Spinal cord (tissue), 10 donors: ENCODE results near the gene TUBA1C. TPM values are rescaled to one million over a fixed set of nuclear protein-coding genes. Genes with fewer than 3 reads are reported as not detected.
A peak's percentile ranks its signal among the peaks of the same experiment; 100 is the strongest.
"Not testable (repeated sequence)": the region's sequence is repeated elsewhere in the genome, so short reads cannot be mapped to it uniquely, and the experiment has no call there.

Experiments
- DNase-seq, 6 donors: peaks; one replicate each; pipeline versions ENCODE4 v3.0.0 to v3.0.0-alpha.2; 2013 to 2015; ENCODE audit warnings: low spot score in 6 of 6, low read depth in 4 of 6
- H3K27ac ChIP-seq: one replicate; pipeline ENCODE4 v1.5.1; 2013; ENCODE audit warnings: low read depth, low read length, control low read depth
- H3K27me3 ChIP-seq: one replicate; pipeline ENCODE4 v1.6.1; 2013; ENCODE audit warnings: low read length; ENCODE audit not compliant: control insufficient read depth, insufficient read depth
- H3K36me3 ChIP-seq: one replicate; pipeline ENCODE4 v1.6.1; 2013; ENCODE audit warnings: low read length; ENCODE audit not compliant: control insufficient read depth, insufficient read depth
- H3K4me1 ChIP-seq: one replicate; pipeline ENCODE4 v1.6.1; 2013; ENCODE audit warnings: low read length; ENCODE audit not compliant: control insufficient read depth, insufficient read depth
- H3K4me3 ChIP-seq: one replicate; pipeline ENCODE4 v1.5.1; 2013; ENCODE audit warnings: low read depth, low read length, control low read depth
- H3K9me3 ChIP-seq: one replicate; pipeline ENCODE4 v1.6.1; 2013; ENCODE audit warnings: low read length; ENCODE audit not compliant: control insufficient read depth, insufficient read depth
- WGBS: methylation state at CpG from one replicate; pipeline ENCODE4 v1.1.5; 2013; ENCODE audit warnings: missing lambda C conversion rate; ENCODE audit not compliant: insufficient coverage; 5-methylcytosine and 5-hydroxymethylcytosine counted together
- polyA plus RNA-seq, 2 donors: library from polyadenylated mRNA; unstranded; fragments of 120-200 nt; gene quantifications; one replicate each; pipeline ENCODE4 v1.2.1, GENCODE V29; 2013; ENCODE audit not compliant: insufficient read length in 2 of 2
- total RNA-seq, 2 donors: library from RNA; depleted of rRNA in 1 of 2; stranded (reverse); fragments of 120-200 nt in 1 of 2; fragments of >200 nt in 1 of 2; gene quantifications; one replicate each; pipeline versions ENCODE4 v1.2.3 to v1.2.4, GENCODE V29; 2013 to 2014
- donor health status: healthy.

The TUBA1C gene
- total and polyA plus RNA-seq, 4 donors, result 30.4 to 68.8 (median 47.4) TPM

GRCh38 chr12:49305762-49306510, 41.1 kb downstream of the TUBA1C start:
- no peak overlapping the region for H3K4me3 ChIP-seq
- no peaks in the 10 kb centered on the region for H3K36me3 ChIP-seq
- 77% methylated on average over 6 of the region's 6 CpGs for WGBS
- H3K9me3 ChIP-seq, result no peaks in the 10 kb centered on the region
- no peaks in the 10 kb centered on the region for H3K4me1 ChIP-seq
- no peak for DNase-seq
- H3K27me3 ChIP-seq, result peaks cover 16% of the 10 kb centered on the region
- H3K27ac ChIP-seq, result no peak overlapping the region

GRCh38 chr12:49309386-49309785, 44.5 kb downstream of the TUBA1C start:
- 90% methylated on average over 5 of the region's 7 CpGs for WGBS
- Histone ChIP-seq H3K36me3 (no peaks in the 10 kb centered on the region), H3K4me1 (no peaks in the 10 kb centered on the region), H3K9me3 (no peaks in the 10 kb centered on the region), H3K27ac (no peak overlapping the region), H3K4me3 (no peak overlapping the region), H3K27me3 (peaks cover 5% of the 10 kb centered on the region)
- no peak for DNase-seq

GRCh38 chr12:49310451-49311000, 45.6 kb downstream of the TUBA1C start:
- DNase-seq, H3K9me3 ChIP-seq, H3K4me3 ChIP-seq, H3K27me3 ChIP-seq, H3K36me3 ChIP-seq, H3K4me1 ChIP-seq, H3K27ac ChIP-seq: not testable (repeated sequence)
- no CpG with 5 or more reads among the region's 3 CpGs for whole genome bisulfite sequencing

GRCh38 chr12:49314811-49315210, 49.9 kb downstream of the TUBA1C start:
- no peaks in the 10 kb centered on the region for H3K36me3 ChIP-seq
- no peak for DNase-seq
- H3K27ac ChIP-seq, result no peak overlapping the region
- no peak overlapping the region for H3K4me3 ChIP-seq
- no peaks in the 10 kb centered on the region for H3K27me3 ChIP-seq
- 71% methylated on average over 1 of the region's 1 CpG for WGBS
- no peaks in the 10 kb centered on the region for H3K9me3 ChIP-seq
- no peaks in the 10 kb centered on the region for H3K4me1 ChIP-seq

- 100% methylated on average over 1 of the region's 10 CpGs for WGBS
- DNase-seq, H3K9me3 ChIP-seq, H3K27ac ChIP-seq, H3K36me3 ChIP-seq, H3K4me3 ChIP-seq, H3K4me1 ChIP-seq, H3K27me3 ChIP-seq: not testable (repeated sequence)
These were observed 52.2 kb downstream of the TUBA1C start for GRCh38 chr12:49317118-49317517.

- H3K9me3 ChIP-seq, H3K36me3 ChIP-seq, H3K4me3 ChIP-seq, DNase-seq, H3K27me3 ChIP-seq, H3K27ac ChIP-seq: not testable (repeated sequence)
- H3K4me1 ChIP-seq, result peaks cover 18% of the 10 kb centered on the region
- WGBS, result 92% methylated on average over 6 of the region's 9 CpGs
These were observed 55.7 kb downstream of the TUBA1C start for GRCh38 chr12:49320411-49321103.

GRCh38 chr12:49322367-49322707, 57.5 kb downstream of the TUBA1C start:
- peaks cover 18% of the 10 kb centered on the region for H3K4me1 ChIP-seq
- peak overlapping the region; percentile 67 for H3K4me3 ChIP-seq
- H3K36me3 ChIP-seq, result no peaks in the 10 kb centered on the region
- DNase-seq, result peak in 1 of 6 donors; percentile 6
- H3K9me3 ChIP-seq, result no peaks in the 10 kb centered on the region
- 47% methylated on average over 8 of the region's 12 CpGs for WGBS
- H3K27ac ChIP-seq, result no peak overlapping the region
- H3K27me3 ChIP-seq, result no peaks in the 10 kb centered on the region

GRCh38 chr12:49322708-49323523, 58.0 kb downstream of the TUBA1C start, which contains the start of gene TROAP:
TSS of gene TROAP (plus strand) at chr12:49323255. CDS start at chr12:49323609, 354 bp downstream.
- Histone ChIP-seq H3K4me1 (peaks cover 18% of the 10 kb centered on the region), H3K36me3 (no peaks in the 10 kb centered on the region), H3K27me3 (no peaks in the 10 kb centered on the region), H3K27ac (no peak within 1 kb of the TSS), H3K4me3 (peak within 1 kb of the TSS; percentile 67), H3K9me3 (no peaks in the 10 kb centered on the region)
- peak; percentile 94 to 100 (median 98) for DNase-seq
- under 1% methylated on average over 65 of the region's 65 CpGs for WGBS

GRCh38 chr12:49323524-49324097, 58.7 kb downstream of the TUBA1C start:
- DNase-seq, result no peak
- WGBS, result 13% methylated on average over 9 of the region's 19 CpGs
- peaks cover 18% of the 10 kb centered on the region for H3K4me1 ChIP-seq

More at GRCh38 chr12:49323524-49324097, 58.7 kb downstream of the TUBA1C start:
- no peaks in the 10 kb centered on the region for H3K27me3 ChIP-seq
- H3K27ac ChIP-seq, result no peak overlapping the region
- H3K36me3 ChIP-seq, result no peaks in the 10 kb centered on the region
- no peaks in the 10 kb centered on the region for H3K9me3 ChIP-seq
- peak overlapping the region; percentile 67 for H3K4me3 ChIP-seq
